ENCODE results near the gene SOWAHA.

SOWAHA gene

GRCh38 chr5:132825033-132825833 lies 12.1 kb downstream of the SOWAHA start:
- peaks cover 2% of the 10 kb centered on the region for H3K27me3 ChIP-seq (ENCODE audit: control insufficient read depth, insufficient read depth, low read length)
- no peak overlapping the region for H3K4me3 ChIP-seq (ENCODE audit: low read length)
- H3K27ac ChIP-seq (ENCODE audit: low read depth, low read length): no peak overlapping the region
- peaks cover 1% of the 10 kb centered on the region for H3K4me1 ChIP-seq (ENCODE audit: control insufficient read depth, insufficient read depth, low read length)
- no peaks in the 10 kb centered on the region for H3K36me3 ChIP-seq (ENCODE audit: control insufficient read depth, insufficient read depth, low read length)
- no peak overlapping the region for H3K9ac ChIP-seq (ENCODE audit: low read length)

- H3K36me3 ChIP-seq (ENCODE audit: control insufficient read depth, insufficient read depth, low read length): no peaks in the 10 kb centered on the region
- peaks cover 2% of the 10 kb centered on the region for H3K27me3 ChIP-seq (ENCODE audit: control insufficient read depth, insufficient read depth, low read length)
- H3K27ac ChIP-seq (ENCODE audit: low read depth, low read length): no peak overlapping the region
- H3K4me1 ChIP-seq (ENCODE audit: control insufficient read depth, insufficient read depth, low read length): no peaks in the 10 kb centered on the region
- H3K9ac ChIP-seq (ENCODE audit: low read length): no peak overlapping the region
- no peak overlapping the region for H3K4me3 ChIP-seq (ENCODE audit: low read length)
These were observed 12.8 kb downstream of the SOWAHA start for GRCh38 chr5:132825834-132826391.

GRCh38 chr5:132826424-132827082 lies 13.5 kb downstream of the SOWAHA start:
- Histone ChIP-seq H3K36me3 (ENCODE audit: control insufficient read depth, insufficient read depth, low read length) (no peaks in the 10 kb centered on the region), H3K27ac (ENCODE audit: low read depth, low read length) (no peak overlapping the region), H3K4me1 (ENCODE audit: control insufficient read depth, insufficient read depth, low read length) (no peaks in the 10 kb centered on the region), H3K27me3 (ENCODE audit: control insufficient read depth, insufficient read depth, low read length) (peaks cover 2% of the 10 kb centered on the region), H3K9ac (ENCODE audit: low read length) (no peak overlapping the region), H3K4me3 (ENCODE audit: low read length) (no peak overlapping the region)

GRCh38 chr5:132827943-132828673 lies 15.0 kb downstream of the SOWAHA start:
- Histone ChIP-seq H3K27me3 (ENCODE audit: control insufficient read depth, insufficient read depth, low read length) (peaks cover 2% of the 10 kb centered on the region), H3K27ac (ENCODE audit: low read depth, low read length) (no peak overlapping the region), H3K4me1 (ENCODE audit: control insufficient read depth, insufficient read depth, low read length) (no peaks in the 10 kb centered on the region), H3K9ac (ENCODE audit: low read length) (no peak overlapping the region), H3K36me3 (ENCODE audit: control insufficient read depth, insufficient read depth, low read length) (no peaks in the 10 kb centered on the region), H3K4me3 (ENCODE audit: low read length) (no peak overlapping the region)

- H3K4me3 ChIP-seq (ENCODE audit: low read length): peak overlapping the region; percentile 83
- H3K9ac ChIP-seq (ENCODE audit: low read length): no peak overlapping the region
- no peak overlapping the region for H3K27ac ChIP-seq (ENCODE audit: low read depth, low read length)
- peaks cover 2% of the 10 kb centered on the region for H3K27me3 ChIP-seq (ENCODE audit: control insufficient read depth, insufficient read depth, low read length)
- H3K36me3 ChIP-seq (ENCODE audit: control insufficient read depth, insufficient read depth, low read length): no peaks in the 10 kb centered on the region
- no peaks in the 10 kb centered on the region for H3K4me1 ChIP-seq (ENCODE audit: control insufficient read depth, insufficient read depth, low read length)
These were observed 15.9 kb downstream of the SOWAHA start for GRCh38 chr5:132828846-132829494.

- peak overlapping the region; percentile 25 for H3K9ac ChIP-seq (ENCODE audit: low read length)
- H3K4me3 ChIP-seq (ENCODE audit: low read length): peak overlapping the region; percentile 83
- no peaks in the 10 kb centered on the region for H3K4me1 ChIP-seq (ENCODE audit: control insufficient read depth, insufficient read depth, low read length)
- peaks cover under 1% of the 10 kb centered on the region for H3K27me3 ChIP-seq (ENCODE audit: control insufficient read depth, insufficient read depth, low read length)
- H3K36me3 ChIP-seq (ENCODE audit: control insufficient read depth, insufficient read depth, low read length): no peaks in the 10 kb centered on the region
- peak overlapping the region; percentile 55 for H3K27ac ChIP-seq (ENCODE audit: low read depth, low read length)
These were observed 16.8 kb downstream of the SOWAHA start for GRCh38 chr5:132829742-132830435.

GRCh38 chr5:132830436-132831094 lies 17.5 kb downstream of the SOWAHA start, which contains the start of gene SHROOM1:
Gene SHROOM1, minus strand, starts transcription at chr5:132830647. Its CDS starts 4,507 bp downstream, at chr5:132826140.
- Histone ChIP-seq H3K9ac (ENCODE audit: low read length) (peak within 1 kb of the TSS; percentile 52), H3K27ac (ENCODE audit: low read depth, low read length) (peak within 1 kb of the TSS; percentile 55), H3K27me3 (ENCODE audit: control insufficient read depth, insufficient read depth, low read length) (no peaks in the 10 kb centered on the region), H3K4me1 (ENCODE audit: control insufficient read depth, insufficient read depth, low read length) (no peaks in the 10 kb centered on the region), H3K4me3 (ENCODE audit: low read length) (peak within 1 kb of the TSS; percentile 83), H3K36me3 (ENCODE audit: control insufficient read depth, insufficient read depth, low read length) (no peaks in the 10 kb centered on the region)

GRCh38 chr5:132831095-132831860 lies 18.2 kb downstream of the SOWAHA start:
- peak overlapping the region; percentile 83 for H3K4me3 ChIP-seq (ENCODE audit: low read length)
- no peaks in the 10 kb centered on the region for H3K36me3 ChIP-seq (ENCODE audit: control insufficient read depth, insufficient read depth, low read length)
- no peaks in the 10 kb centered on the region for H3K4me1 ChIP-seq (ENCODE audit: control insufficient read depth, insufficient read depth, low read length)
- H3K27ac ChIP-seq (ENCODE audit: low read depth, low read length): peak overlapping the region; percentile 55
- peak overlapping the region; percentile 52 for H3K9ac ChIP-seq (ENCODE audit: low read length)
- H3K27me3 ChIP-seq (ENCODE audit: control insufficient read depth, insufficient read depth, low read length): no peaks in the 10 kb centered on the region

- Histone ChIP-seq H3K9ac (ENCODE audit: low read length) (no peak overlapping the region), H3K4me1 (ENCODE audit: control insufficient read depth, insufficient read depth, low read length) (no peaks in the 10 kb centered on the region), H3K27ac (ENCODE audit: low read depth, low read length) (no peak overlapping the region), H3K36me3 (ENCODE audit: control insufficient read depth, insufficient read depth, low read length) (no peaks in the 10 kb centered on the region), H3K27me3 (ENCODE audit: control insufficient read depth, insufficient read depth, low read length) (no peaks in the 10 kb centered on the region), H3K4me3 (ENCODE audit: low read length) (no peak overlapping the region)
These were observed 19.5 kb downstream of the SOWAHA start for GRCh38 chr5:132832612-132833011.

- no peak overlapping the region for H3K4me3 ChIP-seq (ENCODE audit: low read length)
These were observed 21.0 kb downstream of the SOWAHA start for GRCh38 chr5:132834057-132834456.

More at GRCh38 chr5:132834057-132834456, 21.0 kb downstream of the SOWAHA start:
- H3K36me3 ChIP-seq (ENCODE audit: control insufficient read depth, insufficient read depth, low read length): no peaks in the 10 kb centered on the region
- H3K27ac ChIP-seq (ENCODE audit: low read depth, low read length): no peak overlapping the region
- no peaks in the 10 kb centered on the region for H3K27me3 ChIP-seq (ENCODE audit: control insufficient read depth, insufficient read depth, low read length)
- H3K9ac ChIP-seq (ENCODE audit: low read length): no peak overlapping the region
- no peaks in the 10 kb centered on the region for H3K4me1 ChIP-seq (ENCODE audit: control insufficient read depth, insufficient read depth, low read length)
